ENCODE data around the gene ROPN1L.
"Not testable (repeated sequence)": the region's sequence is repeated elsewhere in the genome, so short reads cannot be mapped to it uniquely, and the experiment has no call there.

Gene ROPN1L

GRCh38 chr5:10441083-10441991, at the start of gene ROPN1L:
ROPN1L (plus strand) TSS chr5:10441879; CDS start chr5:10442168, 289 bp downstream.
- no peak for FAIRE-seq

GRCh38 chr5:10392567-10393328, 48.9 kb upstream of the ROPN1L start:
- not testable (repeated sequence) for FAIRE-seq

- FAIRE-seq: no peak
Observed at GRCh38 chr5:10393491-10393890, 48.2 kb upstream of the ROPN1L start.

GRCh38 chr5:10396552-10396951, 45.1 kb upstream of the ROPN1L start:
- FAIRE-seq: no peak

- FAIRE-seq: no peak
Observed at GRCh38 chr5:10399839-10400238, 41.8 kb upstream of the ROPN1L start.

GRCh38 chr5:10400411-10400810, 41.3 kb upstream of the ROPN1L start:
- FAIRE-seq: no peak

GRCh38 chr5:10400831-10401230, 40.8 kb upstream of the ROPN1L start:
- FAIRE-seq: no peak

- FAIRE-seq: no peak
Observed at GRCh38 chr5:10401498-10401897, 40.2 kb upstream of the ROPN1L start.

- FAIRE-seq: no peak
Observed at GRCh38 chr5:10403829-10404228, 37.9 kb upstream of the ROPN1L start.

- no peak for FAIRE-seq
Observed at GRCh38 chr5:10406651-10407050, 35.0 kb upstream of the ROPN1L start.

GRCh38 chr5:10409504-10409903, 32.2 kb upstream of the ROPN1L start:
- no peak for FAIRE-seq

GRCh38 chr5:10410662-10411061, 31.0 kb upstream of the ROPN1L start:
- FAIRE-seq: no peak

GRCh38 chr5:10411336-10411735, 30.3 kb upstream of the ROPN1L start:
- no peak for FAIRE-seq

GRCh38 chr5:10416868-10417267, 24.8 kb upstream of the ROPN1L start:
- no peak for FAIRE-seq

- FAIRE-seq: no peak
Observed at GRCh38 chr5:10418654-10419345, 22.9 kb upstream of the ROPN1L start.

- no peak for FAIRE-seq
Observed at GRCh38 chr5:10420468-10420867, 21.2 kb upstream of the ROPN1L start.

- FAIRE-seq: no peak
Observed at GRCh38 chr5:10420932-10421331, 20.7 kb upstream of the ROPN1L start.

GRCh38 chr5:10421896-10422691, 19.6 kb upstream of the ROPN1L start:
- FAIRE-seq: no peak

- no peak for FAIRE-seq
Observed at GRCh38 chr5:10423022-10423421, 18.7 kb upstream of the ROPN1L start.

GRCh38 chr5:10424124-10424731, 17.5 kb upstream of the ROPN1L start:
- no peak for FAIRE-seq

GRCh38 chr5:10427201-10427600, 14.5 kb upstream of the ROPN1L start:
- FAIRE-seq: no peak

- FAIRE-seq: no peak
Observed at GRCh38 chr5:10427978-10428377, 13.7 kb upstream of the ROPN1L start.

Data from islet of Langerhans (tissue), 1 donor.